Iris pigment epithelial cell (primary cell): ENCODE data around the gene SH3PXD2A.

Experiments used
- DNase-seq: peaks from one replicate; pipeline ENCODE4 v3.0.0-alpha.2; 2011; ENCODE audit warnings: low read depth

The SH3PXD2A gene, protein sequence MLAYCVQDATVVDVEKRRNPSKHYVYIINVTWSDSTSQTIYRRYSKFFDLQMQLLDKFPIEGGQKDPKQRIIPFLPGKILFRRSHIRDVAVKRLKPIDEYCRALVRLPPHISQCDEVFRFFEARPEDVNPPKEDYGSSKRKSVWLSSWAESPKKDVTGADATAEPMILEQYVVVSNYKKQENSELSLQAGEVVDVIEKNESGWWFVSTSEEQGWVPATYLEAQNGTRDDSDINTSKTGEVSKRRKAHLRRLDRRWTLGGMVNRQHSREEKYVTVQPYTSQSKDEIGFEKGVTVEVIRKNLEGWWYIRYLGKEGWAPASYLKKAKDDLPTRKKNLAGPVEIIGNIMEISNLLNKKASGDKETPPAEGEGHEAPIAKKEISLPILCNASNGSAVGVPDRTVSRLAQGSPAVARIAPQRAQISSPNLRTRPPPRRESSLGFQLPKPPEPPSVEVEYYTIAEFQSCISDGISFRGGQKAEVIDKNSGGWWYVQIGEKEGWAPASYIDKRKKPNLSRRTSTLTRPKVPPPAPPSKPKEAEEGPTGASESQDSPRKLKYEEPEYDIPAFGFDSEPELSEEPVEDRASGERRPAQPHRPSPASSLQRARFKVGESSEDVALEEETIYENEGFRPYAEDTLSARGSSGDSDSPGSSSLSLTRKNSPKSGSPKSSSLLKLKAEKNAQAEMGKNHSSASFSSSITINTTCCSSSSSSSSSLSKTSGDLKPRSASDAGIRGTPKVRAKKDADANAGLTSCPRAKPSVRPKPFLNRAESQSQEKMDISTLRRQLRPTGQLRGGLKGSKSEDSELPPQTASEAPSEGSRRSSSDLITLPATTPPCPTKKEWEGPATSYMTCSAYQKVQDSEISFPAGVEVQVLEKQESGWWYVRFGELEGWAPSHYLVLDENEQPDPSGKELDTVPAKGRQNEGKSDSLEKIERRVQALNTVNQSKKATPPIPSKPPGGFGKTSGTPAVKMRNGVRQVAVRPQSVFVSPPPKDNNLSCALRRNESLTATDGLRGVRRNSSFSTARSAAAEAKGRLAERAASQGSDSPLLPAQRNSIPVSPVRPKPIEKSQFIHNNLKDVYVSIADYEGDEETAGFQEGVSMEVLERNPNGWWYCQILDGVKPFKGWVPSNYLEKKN

DNA sequence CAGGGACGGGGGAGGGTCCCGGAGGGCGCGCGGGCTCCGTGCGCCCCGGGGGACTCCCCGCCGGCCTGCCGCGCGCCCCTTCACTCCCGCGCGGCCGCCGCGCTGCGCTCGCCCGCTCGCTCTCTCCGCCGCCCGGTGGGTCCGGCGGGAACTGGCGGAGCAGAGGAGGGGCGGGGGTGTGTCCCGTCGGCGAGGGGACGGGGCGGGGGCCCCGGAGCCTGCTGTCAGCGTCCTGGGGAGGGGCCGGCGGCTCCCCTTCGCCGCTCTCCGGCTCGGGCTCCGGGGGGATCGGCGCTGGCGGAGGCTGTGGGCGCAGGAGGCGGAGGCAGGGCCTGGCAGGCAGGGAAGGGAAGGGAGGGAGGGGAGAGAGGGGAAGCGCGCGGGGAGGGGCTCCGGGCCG is at the start of gene SH3PXD2A:
Gene SH3PXD2A, minus strand, starts transcription at position 153 of the 400 bp plus-strand sequence. CDS start 310 bp downstream, outside the sequence.
- DNase-seq = no peak

GRCh38 chr10:103901299-103901698 is 45.9 kb upstream of the SH3PXD2A start:
- no peak for DNase-seq

DNA sequence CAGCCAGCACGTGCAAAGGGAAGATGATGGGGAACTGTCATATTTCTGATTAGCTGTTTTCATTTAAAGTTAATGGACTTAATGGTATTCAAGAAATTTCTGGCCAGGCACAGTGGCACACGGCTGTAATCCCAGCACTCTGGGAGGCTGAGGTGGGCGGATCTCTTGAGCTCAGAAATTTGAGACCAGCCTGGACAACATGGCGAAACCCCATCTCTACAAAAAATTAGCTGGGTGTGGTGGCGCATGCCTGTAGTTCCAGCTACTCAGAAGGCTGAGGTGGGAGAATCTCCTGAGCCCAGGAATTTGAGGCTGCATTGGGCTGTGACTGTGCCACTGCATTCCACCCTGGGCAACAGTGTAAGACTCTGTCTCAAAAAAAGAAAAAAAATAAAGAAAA is 43.9 kb upstream of the SH3PXD2A start:
- DNase-seq = no peak

- no peak for DNase-seq
Measured at GRCh38 chr10:103897241-103897774, 41.9 kb upstream of the SH3PXD2A start.

DNA sequence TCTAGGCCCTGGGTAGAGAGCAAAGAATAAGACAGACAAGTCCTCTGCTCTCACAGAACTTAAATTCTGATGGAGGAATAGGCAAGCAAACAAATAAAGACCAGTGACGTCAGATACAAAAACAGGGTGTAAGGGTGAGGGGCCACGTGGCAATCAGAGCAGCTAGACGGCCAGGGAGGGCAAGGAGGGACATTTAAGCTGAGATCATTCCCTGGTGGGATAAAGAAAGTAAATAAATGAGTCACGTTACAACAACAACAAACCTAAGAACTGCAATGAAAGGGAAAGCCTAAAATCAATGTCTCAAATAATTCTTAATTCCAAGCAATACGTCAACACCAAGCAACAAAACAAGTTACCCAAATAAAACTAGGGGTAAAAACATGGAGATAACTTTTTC is 40.8 kb upstream of the SH3PXD2A start:
- DNase-seq = peak; percentile 75

DNA sequence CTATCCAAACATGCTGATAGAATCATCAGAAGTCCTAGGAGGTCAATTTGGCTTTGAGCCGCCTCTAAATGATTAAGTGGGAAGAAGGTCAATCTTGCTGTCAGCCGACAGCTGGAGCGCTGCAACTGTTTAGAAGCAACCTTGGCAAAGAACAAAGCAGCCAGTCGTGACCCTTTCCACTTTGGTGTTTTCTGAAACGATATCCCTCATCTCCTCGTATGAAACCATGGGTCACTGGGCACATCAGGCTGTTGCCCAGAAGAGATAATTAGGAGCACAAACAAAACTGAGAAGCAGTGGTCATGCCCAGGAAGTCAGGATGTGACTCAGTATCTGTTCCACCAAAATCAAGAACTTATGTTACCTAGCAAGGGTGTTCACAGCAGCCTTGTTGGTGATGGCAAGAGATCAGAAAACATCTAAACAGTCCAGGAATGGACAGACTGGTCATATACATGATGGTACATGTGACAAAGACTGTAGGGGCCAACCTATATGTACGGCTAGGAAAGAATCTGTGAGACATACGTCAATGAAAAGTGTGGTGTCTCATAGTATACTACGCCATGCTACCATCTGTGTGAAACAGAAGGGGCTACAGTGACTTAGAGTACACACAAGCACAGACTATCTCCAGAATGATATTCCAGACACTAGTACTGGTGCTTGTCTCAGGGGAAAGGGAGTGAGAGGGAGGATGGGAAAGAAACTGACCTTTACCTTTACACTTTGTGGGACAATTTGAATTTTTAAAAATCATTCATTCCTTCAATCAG is 40.2 kb upstream of the SH3PXD2A start:
- DNase-seq = peak; percentile 73

- DNase-seq = no peak
Measured at GRCh38 chr10:103894441-103894864, 39.1 kb upstream of the SH3PXD2A start.

GRCh38 chr10:103893817-103894216 is 38.4 kb upstream of the SH3PXD2A start:
- no peak for DNase-seq

GRCh38 chr10:103892181-103892580 is 36.8 kb upstream of the SH3PXD2A start:
- no peak for DNase-seq

GRCh38 chr10:103890688-103891087 is 35.3 kb upstream of the SH3PXD2A start:
- DNase-seq = no peak

- DNase-seq = no peak
Measured at GRCh38 chr10:103890194-103890658, 34.9 kb upstream of the SH3PXD2A start.

GRCh38 chr10:103889121-103889720 is 33.8 kb upstream of the SH3PXD2A start:
- no peak for DNase-seq

DNA sequence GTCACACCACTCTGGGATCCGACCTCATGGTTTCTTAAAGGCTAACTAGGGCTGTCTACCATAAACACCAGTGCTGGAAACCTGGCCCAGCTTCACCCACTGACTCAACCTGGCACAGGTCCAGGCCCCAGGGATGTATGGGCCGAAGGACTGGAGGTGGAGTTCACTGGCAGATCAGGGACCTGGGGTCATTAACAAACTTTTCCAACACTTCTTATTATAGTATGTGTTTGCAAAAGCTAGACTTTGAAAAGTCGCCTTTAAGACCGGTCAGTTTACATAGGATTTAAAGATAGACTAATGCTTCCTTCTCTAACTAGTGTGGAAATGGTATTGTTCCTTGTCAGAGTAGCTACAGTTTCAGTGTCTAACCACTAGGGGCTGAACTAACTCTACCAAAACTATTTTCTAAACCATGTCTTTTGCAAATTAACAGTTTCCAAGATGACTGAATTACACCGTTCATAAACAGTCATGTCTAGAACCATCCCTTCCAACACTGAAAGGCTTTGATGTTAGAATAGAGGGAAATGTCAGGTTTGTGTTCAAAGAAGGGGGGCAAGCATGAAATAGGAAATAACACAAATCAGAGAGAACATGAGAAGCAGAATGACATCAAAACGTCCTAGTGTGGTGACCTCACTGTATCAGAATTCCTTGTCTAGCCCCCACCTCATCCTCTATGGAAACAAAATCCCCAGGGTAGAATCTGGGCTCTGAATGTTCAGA is 32.9 kb upstream of the SH3PXD2A start:
- DNase-seq = peak; percentile 91

DNA sequence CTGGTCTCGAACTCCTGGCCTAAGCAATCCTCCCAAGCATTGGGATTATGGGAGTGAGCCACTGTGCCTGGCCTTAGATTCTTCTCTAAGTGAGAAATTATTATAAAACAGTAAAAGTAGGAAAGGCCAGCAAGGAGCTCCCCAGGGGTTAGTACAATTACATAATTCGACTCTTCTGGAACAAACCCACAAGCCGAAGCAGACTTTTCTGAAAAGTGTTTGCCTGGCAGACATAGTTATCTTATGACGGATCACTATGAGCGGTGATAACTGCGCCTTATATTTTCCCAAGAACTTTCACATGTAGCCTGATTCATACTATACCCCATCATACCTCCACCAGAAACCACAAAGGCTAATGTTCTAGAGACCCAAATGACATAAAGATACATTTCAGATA is 30.2 kb upstream of the SH3PXD2A start:
- peak; percentile 71 for DNase-seq

DNA sequence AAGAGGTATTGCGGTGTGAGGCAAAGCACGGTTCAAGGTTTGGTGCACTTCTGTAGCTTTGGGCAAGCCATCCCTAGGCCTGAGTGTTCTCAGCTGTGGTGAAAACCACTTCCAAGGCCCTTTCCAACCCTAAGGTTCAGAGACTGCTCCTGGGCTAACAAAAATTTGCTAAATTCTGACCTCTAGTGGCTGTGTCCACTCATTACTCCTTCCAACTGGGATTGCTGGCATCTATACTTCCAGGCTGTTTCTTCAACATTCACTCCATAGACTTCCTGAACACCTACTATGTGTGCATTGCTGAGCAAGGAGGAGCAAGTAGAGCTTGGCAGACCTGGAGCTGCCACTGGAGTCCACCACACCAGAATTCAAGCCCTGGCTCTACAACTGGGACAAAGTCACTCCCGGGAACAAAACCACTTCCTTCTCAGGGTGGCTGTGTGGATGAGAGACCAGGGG is 29.3 kb upstream of the SH3PXD2A start:
- peak; percentile 38 for DNase-seq

GRCh38 chr10:103882285-103883007 is 27.1 kb upstream of the SH3PXD2A start:
- no peak for DNase-seq

DNA sequence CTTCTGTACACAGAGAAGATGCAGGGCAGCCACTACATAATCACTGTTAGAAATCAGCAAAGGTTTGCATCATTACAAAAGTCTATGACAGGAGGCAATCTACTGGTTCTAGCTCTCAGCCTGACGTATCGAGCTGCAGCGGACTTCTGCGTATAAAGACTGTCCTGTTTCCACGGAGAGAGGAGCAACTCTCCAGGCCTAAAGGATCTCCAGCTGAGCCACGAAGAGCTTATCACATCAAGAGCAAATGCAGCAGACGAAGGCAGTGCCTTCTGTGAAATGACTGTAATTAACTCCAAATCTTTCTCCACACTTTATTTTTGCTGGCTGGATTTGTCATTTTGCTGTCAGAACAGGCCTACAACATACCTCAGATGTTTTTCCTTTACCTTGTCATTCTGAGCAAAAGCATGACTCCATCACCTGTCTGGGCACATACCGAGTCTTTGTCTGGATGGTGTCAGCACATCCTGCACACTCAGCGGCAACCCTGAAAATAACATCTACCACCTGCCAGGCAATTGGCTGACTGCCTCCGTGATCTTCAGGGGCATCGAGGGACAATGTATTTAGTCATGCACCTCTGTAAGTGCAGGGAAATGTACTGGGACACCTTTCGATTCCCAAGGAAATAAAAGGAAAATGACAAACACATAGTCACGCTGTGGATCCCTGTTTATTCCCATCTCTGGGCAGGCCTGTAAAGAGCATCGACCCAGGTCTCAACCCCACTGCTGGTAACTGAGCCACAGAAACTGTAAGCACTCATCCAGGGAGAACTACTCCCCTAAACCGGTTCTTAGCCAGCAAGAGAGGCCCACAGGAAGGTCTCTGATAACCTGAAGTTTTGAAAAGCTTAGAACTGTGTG is 26.3 kb upstream of the SH3PXD2A start:
- DNase-seq = no peak

GRCh38 chr10:103879831-103880230 is 24.5 kb upstream of the SH3PXD2A start:
- DNase-seq = no peak
